GM12865 (cell line): Measurements from ENCODE around the gene CGRRF1.

Source experiments
- DNase-seq: peaks from one replicate; pipeline ENCODE4 v3.0.0; 2010; ENCODE audit warnings: low read depth
- H3K4me3 ChIP-seq: 2 replicates; pipeline ENCODE4 v1.5.1; 2011; ENCODE audit warnings: mild to moderate bottlenecking, low read depth, low read length, control low read depth
- CTCF ChIP-seq: IDR thresholded peaks from 2 replicates; pipeline ENCODE4 v1.5.1; 2011; ENCODE audit warnings: low read length, control low read depth, low read depth, inconsistent platforms; ENCODE audit not compliant: insufficient read depth; ENCODE audit errors: missing control alignments

Gene CGRRF1

GRCh38 chr14:54582334-54582733 lies 72.6 kb downstream of the CGRRF1 start:
- H3K4me3 ChIP-seq: no peak overlapping the region
- no peak for DNase-seq
- TF ChIP-seq CTCF: no peak

GRCh38 chr14:54584097-54584496 lies 74.4 kb downstream of the CGRRF1 start:
- H3K4me3 ChIP-seq: no peak overlapping the region
- DNase-seq: no peak
- TF ChIP-seq CTCF: no peak

GRCh38 chr14:54585214-54585613 lies 75.5 kb downstream of the CGRRF1 start:
- no peak for TF ChIP-seq CTCF
- no peak for DNase-seq
- H3K4me3 ChIP-seq: no peak overlapping the region
